GM18526 (cell line): ENCODE results near the gene ABHD16B.

Experiments
- POLR2A ChIP-seq: IDR thresholded peaks from 3 replicates; pipeline ENCODE4 v1.6.1; 2011; ENCODE audit not compliant: insufficient read length; ENCODE audit errors: extremely low read depth

The ABHD16B gene

GRCh38 chr20:63861365-63861934, at the start of gene ABHD16B:
ABHD16B (plus strand) TSS chr20:63861498; CDS start chr20:63861541, 43 bp downstream.
- TF ChIP-seq POLR2A: no peak

DNA sequence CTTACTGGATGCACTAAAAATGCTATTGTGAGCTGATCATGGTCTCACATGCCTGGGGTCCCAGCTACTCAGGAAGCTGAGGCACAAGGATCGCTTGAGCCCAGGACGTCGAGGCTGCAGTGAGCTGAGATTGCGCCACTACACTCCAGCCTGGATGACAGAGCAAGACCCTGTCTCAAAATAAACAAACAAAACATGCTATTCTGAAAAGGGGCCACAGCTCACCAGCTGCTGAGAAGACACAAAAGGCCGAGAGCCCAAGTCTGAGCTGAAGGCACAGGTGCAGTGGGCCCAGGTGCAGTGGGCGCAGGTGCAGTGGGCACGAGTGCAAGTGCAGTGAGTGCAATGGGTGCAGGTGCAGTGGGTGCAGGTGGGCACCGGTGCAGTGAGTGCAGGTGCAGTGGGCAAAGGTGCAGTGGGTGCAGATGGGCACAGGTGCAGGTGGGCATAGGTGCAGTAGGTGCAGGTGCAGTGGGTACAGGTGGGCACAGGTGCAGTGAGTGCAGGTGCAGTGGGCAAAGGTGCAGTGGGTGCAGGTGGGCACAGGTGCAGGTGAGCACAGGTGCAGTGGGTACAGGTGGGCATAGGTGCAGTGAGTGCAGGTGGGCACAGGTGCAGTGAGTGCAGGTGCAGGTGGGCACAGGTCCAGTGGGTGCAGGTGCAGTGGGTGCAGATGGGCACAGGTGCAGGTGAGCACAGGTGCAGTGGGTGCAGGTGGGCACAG, 46.2 kb upstream of the ABHD16B start:
- no peak for TF ChIP-seq POLR2A

DNA sequence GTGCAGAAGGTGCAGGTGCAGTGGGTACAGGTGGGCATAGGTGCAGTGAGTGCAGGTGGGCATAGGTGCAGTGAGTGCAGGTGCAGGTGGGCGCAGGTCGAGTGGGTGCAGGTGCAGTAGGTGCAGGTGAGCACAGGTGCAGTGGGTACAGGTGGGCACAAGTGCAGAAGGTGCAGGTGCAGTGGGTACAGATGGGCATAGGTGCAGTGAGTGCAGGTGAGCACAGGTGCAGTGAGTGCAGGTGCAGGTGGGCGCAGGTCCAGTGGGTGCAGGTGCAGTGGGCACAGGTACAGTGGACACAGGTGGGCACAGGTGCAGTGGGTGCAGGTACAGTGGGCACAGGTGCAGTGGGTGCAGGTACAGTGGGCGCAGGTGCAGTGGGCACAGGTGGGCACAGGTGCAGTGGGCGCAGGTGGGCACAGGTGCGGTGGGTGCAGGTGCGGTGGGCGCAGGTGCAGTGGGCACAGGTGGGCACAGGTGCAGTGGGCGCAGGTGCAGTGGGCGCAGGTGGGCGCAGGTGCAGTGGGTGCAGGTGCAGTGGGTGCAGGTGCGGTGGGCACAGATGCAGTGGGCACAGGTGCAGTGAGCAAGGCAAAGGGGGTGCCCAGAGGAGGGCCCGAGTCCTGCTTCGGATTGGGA, 45.6 kb upstream of the ABHD16B start:
- no peak for TF ChIP-seq POLR2A

DNA sequence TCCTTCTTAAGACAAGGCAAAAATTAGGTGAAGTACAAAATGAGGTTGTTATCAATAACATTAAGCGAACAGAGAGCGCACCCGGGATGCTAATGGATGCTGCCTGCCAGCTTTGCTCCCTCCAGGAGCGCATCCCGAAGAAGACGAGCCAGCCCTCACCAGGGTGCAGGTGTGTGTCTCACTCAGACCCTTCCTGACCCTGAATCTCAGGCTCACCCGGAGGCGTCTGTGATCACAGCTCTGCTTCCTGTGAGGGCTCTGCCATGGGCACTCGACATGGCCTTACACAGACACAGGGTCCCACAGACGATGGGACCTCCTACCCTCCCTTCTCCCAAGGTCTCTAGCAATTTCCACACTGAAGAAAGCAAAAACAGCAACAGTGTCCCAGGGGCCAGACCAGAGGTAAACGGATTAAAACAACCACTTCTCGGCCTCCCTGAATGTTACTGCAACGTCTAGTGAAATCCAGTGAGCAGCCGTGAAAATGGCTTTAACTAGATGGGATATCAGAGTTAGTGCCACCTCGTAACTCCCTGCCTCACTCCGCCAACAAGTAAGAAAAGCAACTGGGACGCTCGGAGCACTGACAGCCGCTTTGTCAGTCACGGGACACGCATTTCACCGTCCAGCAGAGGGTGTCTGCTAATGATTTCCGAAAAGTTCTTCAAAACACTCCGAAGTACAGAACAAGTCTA, 41.9 kb upstream of the ABHD16B start:
- TF ChIP-seq POLR2A: no peak

DNA sequence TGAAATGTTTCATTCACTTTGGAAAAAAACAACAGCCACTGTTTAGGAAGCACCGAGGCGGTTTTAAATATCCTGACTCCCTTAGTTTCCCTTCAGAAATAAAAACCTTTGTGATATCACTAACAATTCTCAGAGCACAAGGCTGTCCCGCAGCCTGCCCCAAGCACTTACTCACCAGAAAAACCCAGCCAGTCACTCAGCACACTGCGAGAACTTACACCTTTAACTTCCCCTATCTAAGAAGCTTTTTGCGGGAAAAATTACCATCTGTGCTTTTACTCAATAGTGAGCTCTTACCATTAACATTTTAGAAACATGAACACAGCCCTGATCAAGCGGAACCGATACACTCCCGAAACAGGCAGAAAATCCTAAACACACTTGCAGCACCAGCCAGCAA, 39.5 kb upstream of the ABHD16B start:
- TF ChIP-seq POLR2A: no peak

DNA sequence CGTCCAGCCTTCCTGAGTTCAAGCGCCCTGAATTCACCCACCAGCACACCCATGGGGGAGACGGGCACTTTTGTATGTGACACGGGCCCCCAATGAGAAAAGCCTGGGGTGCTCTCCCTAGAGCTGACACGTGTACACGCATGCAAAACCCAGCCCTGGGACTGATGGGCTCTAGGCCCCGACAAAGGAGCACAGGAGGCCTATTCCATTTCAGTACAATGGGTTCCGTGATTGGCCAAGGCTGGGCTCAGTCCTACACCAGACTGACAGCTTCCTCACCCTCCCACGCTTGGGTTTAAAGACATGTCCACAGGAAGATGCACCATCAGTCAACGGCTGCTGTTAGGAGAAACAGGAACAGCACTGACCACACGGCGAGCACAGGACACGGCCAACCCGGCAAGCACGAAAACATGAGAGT, 39.0 kb upstream of the ABHD16B start:
- no peak for TF ChIP-seq POLR2A

- no peak for TF ChIP-seq POLR2A
Measured at GRCh38 chr20:63823691-63824311, 37.5 kb upstream of the ABHD16B start.

- TF ChIP-seq POLR2A: no peak
Measured at GRCh38 chr20:63825331-63826118, 35.8 kb upstream of the ABHD16B start.

DNA sequence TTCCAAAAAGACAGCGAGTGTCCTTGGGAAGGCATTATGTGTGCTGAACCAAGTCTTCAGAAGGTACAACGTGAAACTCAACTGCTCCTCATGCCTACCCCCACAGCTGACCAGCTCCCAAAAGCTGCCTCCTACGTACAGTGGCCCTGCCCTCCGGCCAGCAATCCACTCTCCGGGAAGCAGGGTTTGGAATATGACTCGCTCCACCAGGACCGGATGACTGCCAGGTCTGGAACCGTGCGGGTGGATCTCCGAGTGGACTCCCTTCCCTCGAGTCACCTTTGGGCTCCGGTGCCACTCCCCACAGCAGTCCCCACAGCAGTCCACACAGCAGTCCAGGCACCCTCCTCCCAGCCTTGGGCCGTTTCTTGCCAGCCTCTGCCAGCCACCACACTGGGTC, 34.5 kb upstream of the ABHD16B start:
- no peak for TF ChIP-seq POLR2A

DNA sequence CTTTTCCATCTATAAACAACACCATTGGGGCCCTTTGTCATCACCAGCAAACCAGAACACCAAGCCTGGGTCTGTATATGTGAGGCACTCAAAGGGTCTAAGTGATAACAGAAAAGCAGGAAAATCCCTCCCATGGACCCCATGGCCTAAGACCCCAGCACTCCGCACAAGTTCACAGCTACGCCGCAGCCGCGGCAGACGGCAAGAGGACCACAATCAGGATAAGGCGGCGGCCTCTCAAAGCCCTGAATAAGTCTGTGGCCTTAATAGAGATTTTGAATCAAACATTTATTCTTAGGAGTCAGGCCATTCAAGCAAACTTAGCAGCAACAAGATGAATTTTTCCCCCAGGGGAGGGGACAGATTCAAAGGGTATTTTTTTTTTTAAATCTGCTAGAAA, 33.2 kb upstream of the ABHD16B start:
- no peak for TF ChIP-seq POLR2A

GRCh38 chr20:63828545-63828944, 32.8 kb upstream of the ABHD16B start:
- TF ChIP-seq POLR2A: no peak

- no peak for TF ChIP-seq POLR2A
Measured at GRCh38 chr20:63828951-63829350, 32.3 kb upstream of the ABHD16B start.

- no peak for TF ChIP-seq POLR2A
Measured at GRCh38 chr20:63829603-63829944, 31.7 kb upstream of the ABHD16B start.

GRCh38 chr20:63829945-63830835, 31.1 kb upstream of the ABHD16B start:
- no peak for TF ChIP-seq POLR2A
